Effector memory CD8-positive, alpha-beta T cell (primary cell): Measurements from ENCODE around the gene ITGA5.

Experiments
- ATAC-seq: fragments of 150-1000 bp; cut with Tn5 transposase; replicated peaks from 2 replicates; pipeline ENCODE4 v1.10.0; 2021; ENCODE audit warnings: mild to moderate bottlenecking, moderate library complexity
- DNase-seq, 3 experiments: peaks; one replicate each; pipeline ENCODE4 v3.0.0; 2021
- H3K27ac Mint-ChIP-seq, 2 donors: one replicate each; pipeline ENCODE4 v1.8.0; 2022; ENCODE audit warnings: mild to moderate bottlenecking in 2 of 2, mixed read lengths in 2 of 2, moderate library complexity in 2 of 2
- H3K27me3 Mint-ChIP-seq, 2 donors: one replicate each; pipeline ENCODE4 v1.8.0; 2022; ENCODE audit warnings: mixed read lengths in 2 of 2
- H3K36me3 Mint-ChIP-seq: one replicate; pipeline ENCODE4 v1.8.0; 2022; ENCODE audit warnings: mild to moderate bottlenecking, moderate library complexity, mixed read lengths; ENCODE audit not compliant: insufficient read depth
- H3K4me1 Mint-ChIP-seq, 2 donors: one replicate each; pipeline ENCODE4 v1.8.0; 2022; ENCODE audit warnings: low read depth in 2 of 2, mixed read lengths in 2 of 2
- H3K4me3 Mint-ChIP-seq, 2 donors: one replicate each; pipeline ENCODE4 v1.8.0; 2022; ENCODE audit warnings: mild to moderate bottlenecking in 2 of 2, mixed read lengths in 2 of 2, moderate library complexity in 2 of 2
- H3K9me3 Mint-ChIP-seq, 2 donors: one replicate each; pipeline ENCODE4 v1.8.0; 2022; ENCODE audit warnings: mixed read lengths in 2 of 2

Gene ITGA5

DNA sequence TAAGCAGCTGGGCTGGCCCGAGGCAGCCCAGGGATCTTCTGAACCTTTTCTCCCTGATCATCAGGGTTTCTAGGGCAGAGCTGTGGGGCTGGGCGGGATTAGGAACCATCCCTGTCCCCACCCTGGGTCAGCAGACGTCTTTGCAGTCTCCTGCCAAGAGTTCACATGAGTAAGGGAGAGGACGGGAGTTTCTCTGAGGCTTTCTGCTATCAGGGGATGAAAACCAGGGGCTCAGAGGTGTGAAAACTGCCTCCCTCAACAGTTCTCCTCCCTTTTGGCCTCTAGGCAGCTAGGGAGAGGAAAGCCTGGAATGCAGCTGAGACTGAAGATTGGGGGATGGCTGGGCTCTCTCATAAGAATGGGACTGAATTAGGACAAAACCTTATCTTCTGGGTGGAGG is 42.5 kb downstream of the ITGA5 start:
- Mint-ChIP-seq H3K9me3 (no peaks in the 10 kb centered on the region), H3K36me3 (no peaks in the 10 kb centered on the region), H3K27me3 (no peaks in the 10 kb centered on the region), H3K4me3 (no peak overlapping the region), H3K27ac (no peak overlapping the region), H3K4me1 (peaks cover 9% of the 10 kb centered on the region in 2 donors)
- DNase-seq (no peak), ATAC-seq (no peak)

DNA sequence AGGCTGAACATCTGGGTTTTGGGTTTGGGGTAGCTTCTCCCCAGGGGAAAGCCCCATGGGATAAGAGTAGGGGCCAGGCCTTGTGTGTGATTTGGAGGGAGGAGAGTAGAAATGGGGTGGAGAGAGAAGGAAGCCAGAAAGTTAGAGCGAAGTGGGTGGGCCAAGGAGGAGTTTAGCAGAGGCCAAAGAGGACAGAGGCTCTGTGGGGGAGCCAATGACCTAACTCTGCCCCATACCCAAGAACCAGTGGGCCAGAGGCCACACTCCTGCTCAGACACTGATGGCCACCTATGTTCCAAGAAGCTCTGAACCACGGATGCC is 43.8 kb downstream of the ITGA5 start:
- H3K4me3 Mint-ChIP-seq, result no peak overlapping the region

DNA sequence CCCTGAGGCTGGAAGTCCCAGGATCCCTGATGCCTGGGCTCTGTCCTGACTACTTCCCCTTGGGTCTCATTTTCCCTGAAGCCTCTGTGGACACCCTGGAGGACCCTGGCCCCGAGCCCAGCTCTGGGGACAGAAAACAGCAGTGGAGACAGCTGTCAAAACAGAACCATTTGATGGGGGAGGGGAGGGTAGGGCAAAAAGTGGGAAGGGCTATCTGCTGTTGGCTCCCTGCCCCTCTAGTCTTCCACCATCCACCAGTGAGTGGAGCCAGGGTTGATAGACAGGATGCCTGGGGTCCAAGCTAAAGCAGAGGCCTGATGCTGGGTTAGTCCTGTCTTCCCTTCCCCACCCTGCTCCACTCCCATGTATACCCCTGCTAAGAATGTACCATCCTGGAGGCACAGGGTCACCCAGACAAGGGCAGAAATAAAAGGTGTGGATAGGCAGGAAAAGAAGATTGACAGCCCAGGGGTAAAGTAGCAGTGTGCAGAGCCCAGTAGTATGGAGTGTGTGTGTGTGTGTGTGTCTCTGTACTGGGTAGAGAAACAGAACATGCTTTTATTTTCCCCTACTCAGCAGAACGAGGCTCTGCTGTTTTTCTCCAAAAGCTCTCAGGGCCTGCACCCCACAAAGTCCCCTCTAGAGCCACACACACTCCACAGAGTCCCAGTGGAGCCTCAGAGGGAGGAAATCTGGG is 44.4 kb downstream of the ITGA5 start:
- H3K36me3 Mint-ChIP-seq, result no peaks in the 10 kb centered on the region
- no peak for ATAC-seq
- H3K27me3 Mint-ChIP-seq, result no peaks in the 10 kb centered on the region
- H3K9me3 Mint-ChIP-seq, result no peaks in the 10 kb centered on the region
- DNase-seq, result no peak
- peak overlapping the region in 1 of 2 donors; percentile 44 for H3K27ac Mint-ChIP-seq
- no peak overlapping the region for H3K4me3 Mint-ChIP-seq
- peaks cover 8 to 12% of the 10 kb centered on the region in 2 donors for H3K4me1 Mint-ChIP-seq

More for the DNA sequence above, 43.8 kb downstream of the ITGA5 start:
- Mint-ChIP-seq H3K4me1 (peaks cover 9 to 13% of the 10 kb centered on the region in 2 donors), H3K27me3 (no peaks in the 10 kb centered on the region), H3K27ac (peak overlapping the region in 1 of 2 donors; percentile 44), H3K9me3 (no peaks in the 10 kb centered on the region), H3K36me3 (no peaks in the 10 kb centered on the region)
- no peak for ATAC-seq
- DNase-seq, result no peak

DNA sequence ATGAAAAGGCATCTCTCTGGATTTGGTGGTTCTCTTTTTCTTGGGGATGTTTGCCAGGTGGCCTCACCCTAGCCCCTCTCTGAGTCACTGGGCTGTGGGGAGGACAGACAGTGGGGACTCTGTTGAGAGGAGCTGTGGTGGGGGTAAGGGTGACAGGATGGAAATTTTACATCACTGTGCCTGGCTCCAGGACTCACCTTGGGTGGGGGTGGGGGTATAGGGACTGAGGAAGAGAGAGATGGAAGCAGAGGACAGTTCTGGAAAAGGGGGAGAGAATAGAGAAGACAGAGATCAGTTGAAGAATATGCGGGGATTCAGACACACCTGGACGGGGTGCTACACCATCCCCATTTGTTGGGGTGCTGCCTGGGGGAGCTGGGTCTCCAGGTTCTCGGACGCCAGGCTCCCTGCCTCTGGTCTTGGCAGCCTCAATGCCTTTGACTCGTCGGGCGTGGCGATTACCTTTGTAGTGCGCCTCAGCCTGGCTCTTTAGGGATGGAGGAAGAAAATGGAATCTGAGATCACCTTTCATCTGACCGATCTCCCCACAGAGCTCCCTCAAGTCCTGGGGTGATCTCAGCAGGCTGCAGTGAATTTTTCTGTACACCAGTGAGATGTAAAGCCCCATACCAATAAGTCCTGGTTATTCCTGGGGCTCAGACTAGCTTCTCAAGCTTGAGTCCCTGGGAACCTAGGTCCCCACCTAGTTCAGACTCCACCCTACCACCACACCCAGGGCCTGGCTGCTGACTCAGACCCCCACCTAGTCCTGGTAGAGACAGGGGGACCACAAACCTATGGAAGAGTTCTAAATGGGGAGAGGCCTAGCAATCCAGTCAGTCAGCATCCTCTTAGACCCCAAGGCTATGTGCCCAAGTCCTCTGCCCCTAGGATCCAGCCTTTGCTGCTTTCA is 45.2 kb downstream of the ITGA5 start:
- no peak overlapping the region for H3K4me3 Mint-ChIP-seq
- no peaks in the 10 kb centered on the region for H3K9me3 Mint-ChIP-seq
- H3K27ac Mint-ChIP-seq, result no peak overlapping the region
- H3K27me3 Mint-ChIP-seq, result peaks cover 0 to 7% of the 10 kb centered on the region in 2 donors
- DNase-seq (no peak), ATAC-seq (no peak)
- peaks cover 9 to 14% of the 10 kb centered on the region in 2 donors for H3K4me1 Mint-ChIP-seq
- H3K36me3 Mint-ChIP-seq, result no peaks in the 10 kb centered on the region

DNA sequence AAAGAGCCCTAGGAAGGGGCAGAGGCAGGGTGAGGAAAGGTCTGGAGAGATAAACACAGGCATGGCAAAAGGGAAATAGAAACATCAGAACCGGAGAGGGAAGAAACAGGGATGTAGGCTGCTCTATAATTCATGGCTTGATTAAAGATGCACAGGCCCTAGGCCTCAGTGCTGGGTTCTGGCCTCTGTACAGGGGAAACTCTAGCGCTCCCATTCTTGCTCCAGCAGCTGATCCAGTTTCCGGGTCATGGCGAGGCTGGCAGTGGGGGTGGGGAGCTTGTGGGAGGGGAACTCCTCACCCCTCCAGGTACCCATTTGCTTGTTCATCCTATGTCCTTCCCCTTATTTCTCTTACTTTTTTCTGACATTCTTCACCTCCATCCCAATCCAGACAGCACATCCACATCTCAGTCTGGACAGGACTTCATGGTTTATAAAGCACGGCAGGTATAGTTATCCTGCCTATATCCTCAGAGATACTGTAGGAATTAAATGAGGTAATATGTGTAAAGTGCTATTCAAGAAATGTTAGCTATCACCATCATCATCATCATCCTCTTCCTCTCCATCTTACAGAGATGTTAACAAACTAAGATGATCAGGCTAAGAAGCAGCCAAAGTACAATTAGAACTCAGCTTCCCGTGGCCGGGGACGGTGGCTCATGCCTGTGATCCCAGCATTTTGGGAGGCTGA is 46.8 kb downstream of the ITGA5 start:
- no peak for DNase-seq

DNA sequence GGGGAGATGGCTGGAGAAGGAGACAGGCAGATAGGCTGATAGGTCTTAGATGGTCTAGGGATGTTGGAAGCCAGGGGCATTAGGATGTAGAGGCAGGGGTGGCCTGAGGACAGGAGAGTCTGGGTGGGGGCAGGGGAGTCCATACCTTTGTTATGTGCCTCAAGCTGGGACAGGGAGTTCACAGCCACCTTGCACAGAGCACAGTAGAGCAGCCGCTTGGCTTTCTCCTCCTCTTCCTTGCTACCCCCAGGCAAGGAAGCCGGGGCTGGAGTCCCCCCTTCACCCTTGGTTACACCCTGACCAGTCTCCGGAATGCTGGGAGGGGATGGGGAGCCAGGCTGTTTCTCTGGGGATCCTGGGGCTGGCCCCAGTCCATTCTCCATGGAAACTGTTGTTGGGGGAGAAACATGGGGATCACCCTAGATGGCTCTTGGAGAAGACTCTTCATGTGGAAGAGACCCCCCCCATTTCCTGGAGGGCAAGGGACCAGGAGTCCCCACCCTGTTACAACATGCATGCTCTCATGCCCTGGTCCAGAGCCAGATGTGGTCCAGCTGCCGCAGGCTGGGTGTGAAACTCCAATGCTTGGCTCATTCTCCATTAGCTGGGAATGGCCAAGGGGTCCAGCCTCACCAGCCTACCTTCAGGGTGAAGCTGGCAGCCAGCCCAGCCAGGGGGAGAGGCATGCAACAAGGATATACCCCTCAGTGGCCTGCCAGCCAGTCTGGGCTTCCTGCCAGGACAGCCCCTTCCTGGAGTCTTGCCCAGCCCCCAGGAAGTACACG is 47.5 kb downstream of the ITGA5 start:
- Mint-ChIP-seq H3K36me3 (no peaks in the 10 kb centered on the region), H3K27ac (peak overlapping the region in 1 of 2 donors; percentile 38), H3K4me3 (no peak overlapping the region), H3K9me3 (no peaks in the 10 kb centered on the region), H3K27me3 (peaks cover 0 to 7% of the 10 kb centered on the region in 2 donors), H3K4me1 (peaks cover 19 to 22% of the 10 kb centered on the region in 2 donors)
- no peak for ATAC-seq
- DNase-seq, result no peak

More for the DNA sequence above, 46.8 kb downstream of the ITGA5 start:
- Mint-ChIP-seq H3K27me3 (peaks cover 0 to 7% of the 10 kb centered on the region in 2 donors), H3K9me3 (no peaks in the 10 kb centered on the region), H3K27ac (peak overlapping the region; percentile 50 to 60), H3K4me1 (peaks cover 19 to 22% of the 10 kb centered on the region in 2 donors), H3K36me3 (no peaks in the 10 kb centered on the region), H3K4me3 (no peak overlapping the region)
- no peak for ATAC-seq

DNA sequence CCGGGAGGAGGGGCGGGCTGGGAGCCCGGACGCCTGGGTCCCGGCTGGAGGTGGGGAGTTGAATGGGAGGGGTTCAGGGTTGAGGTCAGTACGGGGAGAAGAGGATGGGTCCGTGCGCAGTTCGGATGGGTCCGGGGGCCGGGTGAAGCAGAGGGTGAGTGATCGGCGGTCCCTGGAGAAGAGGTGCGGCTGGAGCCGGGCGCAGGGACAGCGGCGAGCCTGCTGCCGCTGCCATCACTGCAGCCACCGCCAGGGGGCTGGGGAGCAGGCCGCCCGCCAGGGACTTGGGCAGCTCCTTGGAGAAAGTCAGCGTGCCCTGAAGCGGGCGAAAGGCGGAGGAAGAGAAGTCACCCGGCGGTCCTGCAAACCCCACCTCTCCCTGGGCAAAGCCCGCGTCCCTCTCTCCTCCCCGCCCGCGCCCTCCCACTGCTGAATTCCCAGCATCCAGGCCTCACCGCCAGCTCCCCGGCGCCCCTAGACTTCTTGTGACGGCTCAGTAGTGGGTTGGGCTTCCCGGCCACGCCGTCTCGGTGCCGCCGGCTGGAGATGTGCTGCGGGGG is 48.8 kb downstream of the ITGA5 start:
- DNase-seq (no peak), ATAC-seq (no peak)
- H3K9me3 Mint-ChIP-seq, result no peaks in the 10 kb centered on the region
- peaks cover 19 to 22% of the 10 kb centered on the region in 2 donors for H3K4me1 Mint-ChIP-seq
- H3K4me3 Mint-ChIP-seq, result peak overlapping the region in 1 of 2 donors; percentile 49
- no peak overlapping the region for H3K27ac Mint-ChIP-seq
- peaks cover 0 to 7% of the 10 kb centered on the region in 2 donors for H3K27me3 Mint-ChIP-seq
- H3K36me3 Mint-ChIP-seq, result no peaks in the 10 kb centered on the region

DNA sequence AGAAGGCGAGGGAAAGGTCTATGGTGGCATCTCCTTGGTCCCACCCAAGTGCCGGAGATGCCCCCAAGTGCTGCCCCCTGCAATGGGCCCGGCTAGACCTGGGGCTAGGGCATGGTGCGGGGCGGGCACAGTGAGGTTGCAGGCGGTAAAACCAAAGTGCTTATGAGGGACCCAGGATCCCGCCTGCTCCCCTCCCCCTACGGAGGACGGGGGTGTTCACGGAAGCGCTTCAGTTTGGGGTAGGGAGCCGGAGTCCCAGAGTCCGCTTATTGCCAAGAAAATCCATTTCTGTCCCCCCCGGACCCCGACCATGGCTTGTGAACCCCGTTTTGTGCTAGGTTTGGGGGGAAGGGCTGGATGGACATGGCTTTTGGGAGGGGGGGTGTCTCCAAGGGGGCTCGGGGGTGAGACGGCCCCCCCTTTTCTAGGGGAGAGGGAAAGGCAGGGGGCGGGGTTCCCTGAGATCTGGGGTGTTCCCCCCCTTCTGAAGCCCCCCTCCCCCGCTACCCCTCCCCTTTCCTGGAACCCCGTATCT is 49.4 kb downstream of the ITGA5 start:
- Mint-ChIP-seq H3K27me3 (peaks cover 0 to 7% of the 10 kb centered on the region in 2 donors), H3K4me1 (peaks cover 19 to 24% of the 10 kb centered on the region in 2 donors), H3K27ac (peak overlapping the region in 1 of 2 donors; percentile 83), H3K4me3 (peak overlapping the region in 1 of 2 donors; percentile 83), H3K36me3 (no peaks in the 10 kb centered on the region), H3K9me3 (no peaks in the 10 kb centered on the region)
- no peak for DNase-seq
- no peak for ATAC-seq

DNA sequence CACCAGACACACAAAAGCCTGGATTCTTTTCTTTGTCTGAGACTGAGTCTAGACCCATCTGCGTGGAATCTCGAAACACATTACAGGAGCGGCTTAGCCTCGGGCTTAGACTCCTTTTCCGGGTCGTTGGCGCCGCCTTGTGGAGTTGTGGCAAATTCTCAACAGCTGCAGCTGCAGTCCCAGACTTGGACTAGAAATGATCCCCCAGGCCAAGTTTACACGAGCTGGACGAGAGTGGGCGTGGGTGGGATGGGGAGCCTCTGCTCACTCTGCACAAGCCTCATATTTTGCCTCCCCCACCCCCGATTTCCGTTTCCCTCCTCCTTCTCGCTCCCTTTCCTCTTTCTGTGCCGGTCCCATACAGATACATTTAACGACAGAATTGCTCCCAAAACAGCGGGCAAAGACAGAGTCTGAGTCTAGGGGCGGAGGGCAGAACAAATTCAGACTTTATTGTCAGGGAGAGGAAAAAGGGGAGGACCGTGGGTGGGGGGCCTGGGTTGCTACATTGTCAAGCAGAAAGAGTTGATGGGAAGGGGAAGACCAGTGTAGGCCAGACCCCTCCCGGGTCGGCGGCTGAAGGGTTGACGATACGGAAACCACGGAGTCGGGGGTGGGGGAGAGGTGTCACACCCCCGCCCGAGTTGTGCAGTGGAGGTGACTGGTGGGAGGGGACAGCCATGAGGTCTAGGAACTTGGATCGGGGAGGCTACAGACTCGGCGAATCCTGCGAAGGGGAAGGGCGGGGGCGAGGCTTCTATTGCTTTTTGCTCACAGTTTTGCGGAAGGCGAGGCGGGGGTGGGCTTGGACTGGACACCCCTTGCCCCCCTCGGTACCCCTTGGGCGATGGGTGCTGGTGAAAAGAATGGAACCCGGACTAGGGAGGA is 50.1 kb downstream of the ITGA5 start:
- H3K9me3 Mint-ChIP-seq, result no peaks in the 10 kb centered on the region
- peak overlapping the region in 1 of 2 donors; percentile 83 for H3K27ac Mint-ChIP-seq
- no peaks in the 10 kb centered on the region for H3K36me3 Mint-ChIP-seq
- DNase-seq, result peak; percentile 84 to 88 (median 88)
- ATAC-seq, result peak; percentile 88
- peak overlapping the region; percentile 18 to 83 for H3K4me3 Mint-ChIP-seq
- H3K4me1 Mint-ChIP-seq, result peaks cover 27 to 32% of the 10 kb centered on the region in 2 donors
- peaks cover 0 to 7% of the 10 kb centered on the region in 2 donors for H3K27me3 Mint-ChIP-seq

DNA sequence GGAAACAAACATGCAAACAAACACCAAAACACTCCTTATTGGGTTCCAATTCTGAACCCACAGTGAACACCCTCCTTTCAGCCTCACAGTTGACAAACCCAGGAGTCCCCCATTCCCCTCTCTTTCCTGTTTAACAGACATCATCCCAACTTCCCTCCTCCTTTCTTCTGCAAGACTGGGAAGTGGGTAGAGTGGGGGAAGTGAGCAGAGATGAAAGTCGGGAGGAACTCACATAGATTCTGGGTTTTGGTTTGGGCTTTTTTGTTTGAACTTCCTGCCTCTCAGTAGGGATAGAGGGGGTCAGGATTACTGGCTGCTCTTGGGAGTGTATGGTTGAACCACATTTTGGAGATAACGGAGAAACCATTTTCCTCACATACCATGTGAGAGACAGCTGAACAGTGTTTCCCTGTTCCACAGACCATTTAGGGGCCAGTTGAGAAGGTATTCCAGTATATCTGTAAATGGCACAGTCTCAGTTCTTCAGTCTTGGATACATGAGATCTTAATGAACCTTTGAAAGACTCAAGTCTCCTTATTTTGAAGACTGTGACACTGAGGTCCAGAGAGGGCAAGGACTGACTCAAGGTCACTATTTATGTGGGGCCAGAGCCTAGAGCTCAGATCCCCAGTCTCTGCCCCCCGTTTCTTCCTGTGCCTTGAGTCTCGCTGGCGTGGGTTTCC is 50.9 kb downstream of the ITGA5 start:
- Mint-ChIP-seq H3K4me3 (peak overlapping the region; percentile 18 to 83), H3K27me3 (peaks cover 0 to 7% of the 10 kb centered on the region in 2 donors), H3K9me3 (no peaks in the 10 kb centered on the region), H3K27ac (peak overlapping the region; percentile 17 to 83), H3K4me1 (peaks cover 32 to 39% of the 10 kb centered on the region in 2 donors), H3K36me3 (no peaks in the 10 kb centered on the region)
- peak; percentile 11 for ATAC-seq
- DNase-seq, result no peak

DNA sequence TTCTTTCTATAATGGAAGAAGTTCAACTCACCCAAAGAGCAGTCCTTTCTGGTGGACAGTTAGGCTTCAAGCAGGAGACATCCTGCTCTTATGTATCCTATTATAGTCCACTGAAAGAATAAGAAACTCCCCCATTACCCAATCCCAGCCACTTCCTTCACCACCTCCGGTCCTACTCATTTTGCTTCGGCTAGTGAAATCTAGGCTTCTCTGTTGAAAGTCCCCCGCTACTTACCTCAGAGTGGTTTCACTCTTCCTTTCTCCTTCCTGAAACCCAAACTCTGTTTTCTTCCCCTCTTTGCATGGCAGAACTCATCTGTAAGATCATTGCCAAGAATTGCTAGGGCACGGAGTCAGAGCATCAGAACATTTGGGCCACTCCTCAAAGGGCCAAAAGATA is 54.7 kb downstream of the ITGA5 start, which contains the start of gene GPR84:
Gene GPR84, minus strand, starts transcription at position 74 of the 400 bp plus-strand sequence. CDS start 635 bp downstream, outside the sequence.
- Mint-ChIP-seq H3K36me3 (no peaks in the 10 kb centered on the region), H3K27ac (peak within 1 kb of the TSS; percentile 51 to 84), H3K4me1 (peaks cover 28 to 32% of the 10 kb centered on the region in 2 donors), H3K9me3 (no peaks in the 10 kb centered on the region), H3K27me3 (peaks cover 0 to 6% of the 10 kb centered on the region in 2 donors), H3K4me3 (peak within 1 kb of the TSS; percentile 23 to 28)
- DNase-seq, result no peak
- ATAC-seq, result peak; percentile 43
